GM03348 (cell line): ENCODE results near the gene ROPN1L.

Experiments
- DNase-seq: peaks from one replicate; pipeline ENCODE4 v3.0.0; 2012; ENCODE audit warnings: low spot score

Gene ROPN1L

DNA sequence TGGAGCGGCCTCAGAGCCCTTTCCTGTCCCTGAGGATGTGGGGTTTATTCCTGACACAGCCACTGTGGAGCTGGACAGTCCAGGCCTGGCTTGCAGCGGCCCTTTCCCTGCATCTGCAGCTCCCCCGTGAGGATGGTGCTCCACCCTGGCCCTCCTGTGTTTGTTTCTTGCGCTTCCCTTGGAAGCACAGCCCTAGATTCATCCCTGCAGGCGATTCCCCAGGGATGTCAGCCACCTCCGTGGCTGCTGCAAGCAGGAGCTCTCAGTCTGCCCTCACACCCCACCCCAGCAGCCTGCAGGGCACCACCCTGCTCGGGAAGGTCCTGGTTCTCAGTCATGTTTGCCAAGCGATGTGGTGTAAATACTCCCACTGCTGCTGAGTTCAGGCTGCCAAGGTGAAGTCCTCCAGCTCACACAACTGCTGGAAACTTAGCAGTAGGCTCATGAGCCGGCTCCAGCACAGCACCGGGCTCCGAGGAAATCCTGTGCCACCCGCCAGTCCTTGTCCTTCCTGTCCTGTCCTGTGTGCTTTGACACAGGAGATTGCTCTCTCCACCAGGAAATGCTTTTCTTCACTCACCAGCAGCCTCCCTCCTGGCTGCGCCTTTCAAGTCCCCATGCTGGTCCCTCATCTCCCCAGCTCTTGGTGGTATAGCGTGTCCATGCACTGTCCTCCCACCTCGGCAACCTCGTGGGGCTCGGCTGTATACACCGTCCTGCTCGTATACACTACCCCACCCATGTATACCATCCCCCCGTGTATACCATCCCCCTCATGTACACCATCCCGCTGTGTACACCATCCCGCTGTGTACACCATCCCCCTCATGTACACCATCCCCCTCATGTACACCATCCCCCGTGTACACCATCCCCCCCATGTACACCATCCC, 16.2 kb downstream of the ROPN1L start:
- peak; percentile 30 for DNase-seq

DNA sequence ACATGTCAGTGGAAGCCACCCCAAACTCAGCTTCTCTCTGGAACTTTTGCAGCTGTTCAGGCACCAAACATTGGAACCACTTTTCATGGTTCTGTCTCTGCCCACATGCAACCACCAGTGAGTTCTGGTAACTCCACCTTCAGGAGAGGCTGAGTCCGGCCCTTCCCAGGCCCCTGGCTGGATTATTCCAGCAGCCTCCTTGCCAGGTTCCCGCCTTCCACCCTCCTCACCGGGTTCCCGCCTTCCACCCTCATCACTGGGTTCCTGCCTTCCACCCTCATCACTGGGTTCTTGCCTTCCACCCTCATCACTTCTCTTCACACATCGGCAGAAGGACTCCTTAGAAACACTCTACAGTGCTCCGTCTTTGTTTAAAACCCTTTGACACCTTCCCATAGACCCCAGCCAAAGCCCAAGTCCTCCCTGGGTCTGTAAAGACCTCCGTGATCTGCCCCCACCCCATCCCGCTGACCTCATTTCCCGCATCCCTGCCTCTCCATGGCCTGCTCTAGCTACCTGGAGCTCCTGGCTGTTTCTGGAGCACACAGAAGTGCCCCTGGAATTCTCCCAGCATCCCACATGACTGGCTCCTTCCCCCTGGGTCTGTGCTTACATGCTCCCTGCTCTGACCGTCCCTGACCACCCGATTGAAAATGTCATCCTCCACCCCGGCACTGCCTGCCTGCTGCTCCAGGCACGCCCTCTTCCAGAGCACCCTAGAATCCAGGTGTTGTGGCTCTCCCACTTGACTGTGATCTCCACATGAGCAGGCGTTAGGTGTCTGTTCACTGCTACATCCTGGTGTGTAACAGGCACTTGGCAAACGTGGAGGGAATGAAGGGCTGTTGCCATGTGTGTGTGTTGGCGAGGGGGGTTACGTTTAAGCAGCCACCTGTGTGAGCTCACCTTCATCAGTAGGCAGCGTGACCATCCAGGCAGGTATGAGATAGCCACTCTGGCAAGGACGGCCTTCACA, 17.7 kb downstream of the ROPN1L start:
- DNase-seq = no peak

DNA sequence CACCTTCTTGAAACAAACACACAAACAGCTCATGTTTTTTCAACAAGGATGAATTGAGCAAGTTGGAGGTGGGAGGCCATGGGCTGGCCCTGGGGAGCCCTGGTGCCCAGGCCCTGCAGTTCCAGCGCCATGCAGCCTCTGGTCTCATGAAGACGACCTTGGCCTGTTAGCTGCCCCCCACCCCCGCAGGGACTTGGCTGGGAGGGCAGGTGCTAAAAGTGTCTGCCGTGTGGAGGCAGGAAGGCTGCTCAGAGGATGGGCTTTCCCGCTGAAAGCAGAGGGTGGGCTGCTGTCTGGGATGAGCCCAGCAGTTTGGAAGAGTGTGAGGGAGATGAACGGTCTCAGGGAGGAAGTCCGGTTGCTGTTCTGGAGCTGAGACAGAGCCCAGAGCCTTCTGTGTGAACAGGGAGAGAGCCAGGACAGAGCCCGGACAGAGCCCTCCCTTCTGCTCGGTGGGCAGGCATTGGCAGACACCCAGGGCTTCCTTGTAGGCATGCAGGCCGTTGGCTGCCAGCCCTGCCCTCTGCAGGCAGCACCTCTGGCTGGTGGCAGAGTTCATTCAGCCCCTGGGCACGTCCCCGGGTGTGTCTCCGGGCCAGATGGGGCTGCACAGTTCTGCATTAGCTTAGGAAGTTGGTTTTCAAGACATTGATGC, 18.7 kb downstream of the ROPN1L start:
- no peak for DNase-seq

DNA sequence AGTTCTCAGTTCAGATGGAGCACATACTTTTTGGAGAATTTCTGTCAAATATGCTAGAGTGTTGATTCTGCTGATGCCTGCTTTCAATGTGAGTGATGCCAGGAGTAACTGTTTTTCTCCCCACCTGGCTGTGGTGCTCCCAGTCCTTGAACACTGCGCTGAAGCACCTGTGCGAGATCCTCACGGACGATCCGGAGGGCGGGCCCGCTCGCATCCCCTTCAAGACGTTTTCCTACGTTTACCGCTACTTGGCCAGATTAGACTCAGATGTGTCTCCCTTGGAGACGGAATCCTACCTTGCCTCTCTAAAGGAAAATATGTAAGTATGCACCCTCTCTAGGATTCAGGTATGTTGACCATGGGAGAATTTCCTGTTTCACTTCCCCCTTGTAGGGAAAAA, 19.4 kb downstream of the ROPN1L start:
- no peak for DNase-seq

DNA sequence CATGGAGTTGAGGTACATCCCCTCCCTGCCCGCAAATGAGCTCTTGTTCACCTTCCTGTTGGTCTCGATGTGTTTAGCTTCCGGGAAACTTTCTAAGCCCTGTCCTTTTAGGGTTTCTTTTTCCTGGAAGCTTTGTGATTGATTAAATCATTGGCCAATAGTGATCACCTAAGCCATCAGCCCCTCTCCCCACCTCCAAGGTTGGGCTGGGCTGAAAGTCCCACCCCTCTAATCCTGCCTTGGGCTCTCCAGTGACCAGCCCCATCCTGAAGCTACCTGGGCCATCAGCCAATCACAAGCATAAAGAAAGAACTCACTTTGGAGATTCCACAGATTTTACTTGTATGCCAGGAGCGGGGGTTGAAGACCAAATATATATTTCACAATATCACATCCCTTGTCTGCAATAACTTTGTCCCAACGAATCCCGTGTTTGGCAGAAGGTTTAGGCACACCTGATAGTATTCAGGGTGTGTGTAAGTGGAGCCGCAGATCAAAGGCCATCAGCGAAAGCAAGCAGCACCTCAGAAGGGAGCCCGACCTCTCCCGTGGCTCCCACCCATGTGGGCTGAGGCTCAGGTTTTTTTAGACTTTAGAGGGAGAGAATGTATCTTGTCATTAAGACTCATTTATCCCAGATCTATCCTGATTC, 20.4 kb downstream of the ROPN1L start:
- no peak for DNase-seq

DNA sequence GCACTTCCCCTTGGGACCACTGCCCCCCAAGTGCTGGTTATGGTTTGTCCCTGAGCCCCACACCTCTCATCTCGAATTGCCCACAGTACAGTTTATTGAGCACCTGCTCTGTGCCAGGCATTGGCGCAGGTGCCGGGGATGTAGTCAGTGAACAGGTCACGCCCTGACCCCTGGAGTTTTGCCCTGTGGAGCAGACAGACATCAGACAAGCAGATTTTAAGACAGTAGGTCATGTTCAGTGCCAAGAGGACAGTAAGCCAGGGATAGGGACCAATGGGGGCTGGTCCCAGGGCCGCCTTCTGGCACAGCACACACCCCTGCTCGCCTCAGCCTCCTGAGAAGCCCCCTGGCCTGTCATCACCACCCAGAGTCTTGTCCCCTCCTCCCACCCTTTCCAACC, 21.9 kb downstream of the ROPN1L start:
- no peak for DNase-seq

DNA sequence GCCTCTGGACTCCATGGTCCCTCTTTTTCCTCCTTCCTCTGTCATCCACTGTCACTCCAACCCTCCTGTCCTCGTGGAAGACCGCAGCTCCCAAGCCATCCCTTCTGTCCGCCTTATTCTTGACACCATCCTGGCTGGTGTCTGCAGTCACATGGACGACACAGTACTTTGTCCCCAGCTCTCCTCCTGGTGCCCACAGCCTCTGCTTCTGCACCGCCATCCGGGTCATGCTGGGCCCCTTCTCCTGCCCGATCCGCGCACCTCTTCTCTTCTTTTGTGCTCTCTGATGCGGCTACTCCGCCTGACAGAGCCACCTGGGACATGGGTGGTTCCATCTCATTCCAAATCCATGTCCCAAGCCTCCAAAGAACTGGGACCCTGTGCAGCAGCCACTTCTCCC, 22.5 kb downstream of the ROPN1L start:
- no peak for DNase-seq

DNA sequence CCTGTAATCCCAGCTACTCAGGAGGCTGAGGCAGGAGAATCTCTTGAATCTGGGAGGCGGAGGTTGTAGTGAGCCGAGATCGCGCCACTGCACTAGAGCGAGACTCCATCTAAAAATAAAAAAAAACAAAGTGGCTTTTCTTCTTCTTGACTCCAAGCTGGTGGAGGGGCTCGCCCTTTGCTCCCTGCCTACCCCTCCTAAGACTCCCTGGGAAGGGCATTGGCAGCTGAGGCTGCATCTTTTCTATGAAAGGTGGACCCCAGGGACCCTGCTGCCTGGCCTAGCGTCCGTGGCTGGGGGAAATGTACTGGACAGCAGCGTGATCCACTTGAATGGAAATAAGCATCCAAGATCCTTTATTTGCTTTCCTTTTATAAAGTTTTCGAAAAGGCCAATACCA, 24.0 kb downstream of the ROPN1L start:
- no peak for DNase-seq

DNA sequence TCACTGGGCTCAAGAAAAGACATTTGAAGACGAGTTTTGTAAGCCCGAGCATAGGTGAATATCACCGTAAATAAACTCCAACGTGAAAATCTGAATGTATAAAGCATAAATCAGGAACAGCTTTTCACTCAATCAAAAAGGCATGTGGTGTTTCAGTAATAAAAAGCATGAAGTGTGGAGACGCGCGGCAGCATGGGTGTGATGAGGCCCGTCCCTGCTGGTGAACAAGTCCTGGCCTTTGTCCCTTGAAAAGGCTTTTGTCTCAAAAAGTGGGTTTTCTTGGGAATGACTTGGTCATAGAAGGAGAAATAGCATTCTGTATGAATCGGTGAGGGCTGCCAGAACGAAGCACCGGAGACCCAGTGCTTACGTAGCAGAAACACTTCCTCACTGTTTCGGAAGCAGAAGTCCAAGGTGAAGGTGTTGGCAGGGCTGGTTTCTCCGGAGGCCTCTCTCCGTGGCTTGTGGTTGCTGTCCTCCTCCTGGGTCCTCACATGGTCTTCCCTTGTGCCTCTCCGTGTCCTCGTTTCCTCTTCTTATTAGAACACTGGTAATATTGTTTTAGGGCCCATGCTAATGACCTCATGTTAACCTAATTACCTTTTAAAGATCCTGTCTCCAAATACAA, 24.9 kb downstream of the ROPN1L start:
- no peak for DNase-seq

DNA sequence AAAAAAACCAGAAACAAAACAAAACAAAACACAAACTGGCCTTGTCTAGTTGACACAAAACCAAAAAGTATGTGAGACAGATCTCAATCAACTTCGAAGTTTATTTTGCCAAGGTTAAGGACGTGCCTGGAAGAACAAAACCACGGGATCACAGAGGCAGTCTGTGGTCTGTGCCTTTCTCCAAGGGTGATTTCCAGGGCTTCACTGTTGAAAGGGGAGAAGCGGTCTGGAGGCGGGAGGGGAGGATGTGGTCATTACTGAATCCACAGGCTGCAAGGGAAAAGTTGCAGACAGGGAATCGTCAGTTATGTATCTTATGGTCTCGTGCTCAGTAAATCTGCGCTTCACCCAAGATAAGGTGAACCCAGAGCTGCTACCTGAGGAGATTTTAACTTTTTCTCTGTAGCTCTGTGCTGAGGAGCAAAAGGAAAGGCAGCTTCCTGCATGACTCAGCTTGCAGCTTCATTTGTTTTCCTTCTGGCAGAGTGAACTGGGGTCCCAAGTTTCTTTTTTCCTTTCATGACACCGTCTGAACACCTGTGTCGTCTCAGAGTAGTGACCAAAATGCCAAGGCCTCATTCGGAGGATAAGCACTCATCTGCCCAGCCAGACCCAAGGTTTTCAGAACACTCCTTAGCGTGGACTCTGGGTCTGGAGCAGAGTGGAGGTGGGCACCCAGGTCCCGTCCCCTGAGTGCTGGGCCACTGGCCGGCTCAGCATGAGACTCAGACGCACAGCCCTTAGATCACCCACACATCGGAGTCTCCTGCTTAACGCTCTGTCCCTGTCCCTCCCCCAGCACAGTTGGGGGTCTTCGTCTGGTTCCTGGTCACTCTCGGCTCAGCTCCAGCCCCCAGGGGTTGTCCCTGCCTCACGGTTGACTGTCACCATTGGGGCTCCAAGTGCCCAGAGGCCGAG, 25.9 kb downstream of the ROPN1L start:
- peak; percentile 51 for DNase-seq

DNA sequence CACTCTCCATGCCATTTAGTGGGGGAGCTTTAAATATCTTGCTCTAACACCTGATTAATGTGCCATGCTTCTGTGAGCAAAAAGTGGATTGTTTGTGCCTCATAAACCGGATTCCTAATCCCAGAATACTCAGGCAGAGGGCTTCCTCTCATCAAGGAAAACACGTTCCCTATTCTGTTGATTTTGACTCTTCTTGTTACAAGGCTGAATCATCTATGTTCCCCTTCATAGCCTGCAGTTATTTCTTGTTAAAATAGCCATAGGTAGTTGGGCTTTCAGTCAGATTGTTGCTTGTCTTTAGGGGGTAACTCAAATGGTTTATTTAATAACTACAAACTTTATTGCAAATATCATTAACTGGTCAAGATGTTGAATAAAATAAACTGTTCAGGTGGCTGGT, 26.6 kb downstream of the ROPN1L start:
- DNase-seq = no peak

DNA sequence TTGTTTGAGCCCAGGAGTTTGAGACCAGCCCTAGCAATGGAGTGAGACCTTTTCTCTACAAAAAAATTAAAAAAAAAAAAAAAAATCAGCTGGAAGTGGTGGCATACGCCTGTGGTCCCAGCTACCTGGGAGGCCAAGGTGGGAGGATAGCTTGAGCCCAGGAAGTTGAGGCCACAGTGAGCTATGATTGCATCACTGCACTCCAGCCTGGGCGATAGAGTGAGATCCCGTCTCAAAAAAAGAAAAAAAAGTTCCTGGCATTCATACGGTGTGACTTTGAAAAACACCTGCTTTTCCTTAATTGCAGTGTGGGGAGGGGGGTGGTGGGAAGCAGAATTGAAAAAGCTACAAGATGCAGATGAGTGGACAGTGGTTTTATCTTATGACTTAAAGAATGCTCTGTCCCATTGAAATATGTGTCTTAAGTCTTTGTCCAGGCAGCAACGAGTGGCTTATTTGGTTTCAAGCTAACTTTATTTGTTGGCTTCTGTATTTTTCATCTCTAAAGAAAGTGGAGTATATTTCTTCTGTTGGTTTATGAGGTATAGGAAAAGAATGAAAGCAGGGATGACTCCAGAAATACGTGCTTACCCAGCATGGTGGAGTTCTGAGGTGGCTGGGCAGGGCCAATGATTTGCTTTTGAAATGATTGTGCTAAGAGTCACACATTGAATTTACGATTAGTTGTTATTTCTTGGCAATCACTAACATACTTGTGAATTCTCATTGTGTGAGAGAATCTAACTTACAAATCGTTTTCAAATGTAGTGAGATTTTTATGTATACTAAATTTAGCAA, 27.8 kb downstream of the ROPN1L start:
- peak; percentile 87 for DNase-seq

DNA sequence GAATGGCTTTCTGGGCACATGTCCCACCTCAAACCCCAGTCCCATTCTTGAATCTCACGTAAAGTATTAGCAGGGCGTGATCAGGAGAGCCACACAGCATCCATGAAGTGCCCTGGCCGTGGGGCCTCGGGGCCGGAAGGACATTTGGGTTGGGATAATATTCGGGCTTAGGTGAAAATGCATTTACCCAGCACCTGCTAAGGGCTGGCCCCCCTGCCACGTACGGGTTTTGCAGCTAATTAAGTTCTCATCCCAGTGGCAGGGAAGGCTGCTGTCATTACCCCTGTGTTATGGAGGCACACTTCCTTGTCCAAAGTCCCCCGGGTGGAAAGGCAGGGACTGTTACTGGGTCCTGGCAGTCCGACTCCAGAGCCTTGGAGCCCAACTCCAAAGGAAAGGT, 29.0 kb downstream of the ROPN1L start:
- DNase-seq = no peak

DNA sequence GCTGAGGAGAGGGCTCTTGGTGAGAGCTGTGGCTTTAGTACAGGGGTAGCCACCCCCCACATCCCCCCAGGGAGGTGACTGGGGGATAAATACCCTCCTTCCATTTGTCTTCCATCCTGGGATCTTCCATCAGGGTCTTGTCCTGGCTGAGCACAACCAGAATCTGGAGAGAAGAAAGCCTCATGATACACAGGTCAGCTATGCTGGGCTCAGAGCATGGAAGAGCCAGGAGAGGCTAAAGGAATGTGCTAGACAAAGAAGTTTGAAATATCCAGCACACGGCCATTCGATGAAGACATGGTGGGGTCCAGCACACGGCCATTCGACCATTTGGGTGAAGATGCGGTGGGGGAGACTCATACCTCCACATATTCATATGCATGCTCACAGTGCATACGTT, 30.0 kb downstream of the ROPN1L start:
- peak; percentile 65 for DNase-seq

DNA sequence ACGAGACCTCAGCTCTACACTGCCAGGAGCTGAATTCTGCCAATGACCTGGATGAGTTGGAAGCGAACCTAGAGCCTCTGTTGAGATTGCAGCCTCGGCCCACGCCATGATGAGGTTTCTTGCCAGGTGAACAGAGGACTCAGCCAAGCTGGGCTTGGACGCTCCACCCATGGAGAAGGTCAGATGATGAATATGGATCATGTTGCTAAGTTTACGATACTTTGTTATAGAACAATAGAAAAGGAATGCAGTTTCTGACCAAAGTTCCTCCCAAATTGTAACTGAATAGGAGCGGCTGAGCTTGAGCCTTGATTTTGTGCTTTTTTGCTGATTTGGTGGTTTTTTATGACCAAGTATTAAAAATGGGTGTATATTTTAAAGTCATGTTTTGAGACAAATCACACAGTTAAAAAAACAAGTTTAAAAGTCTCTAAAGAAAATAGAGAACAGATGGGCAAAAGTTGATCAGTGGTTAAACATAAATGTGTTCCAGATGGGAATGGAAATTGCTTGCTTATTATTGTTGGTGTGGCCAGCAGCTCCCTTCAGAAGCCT, 32.9 kb downstream of the ROPN1L start:
- peak; percentile 74 for DNase-seq

DNA sequence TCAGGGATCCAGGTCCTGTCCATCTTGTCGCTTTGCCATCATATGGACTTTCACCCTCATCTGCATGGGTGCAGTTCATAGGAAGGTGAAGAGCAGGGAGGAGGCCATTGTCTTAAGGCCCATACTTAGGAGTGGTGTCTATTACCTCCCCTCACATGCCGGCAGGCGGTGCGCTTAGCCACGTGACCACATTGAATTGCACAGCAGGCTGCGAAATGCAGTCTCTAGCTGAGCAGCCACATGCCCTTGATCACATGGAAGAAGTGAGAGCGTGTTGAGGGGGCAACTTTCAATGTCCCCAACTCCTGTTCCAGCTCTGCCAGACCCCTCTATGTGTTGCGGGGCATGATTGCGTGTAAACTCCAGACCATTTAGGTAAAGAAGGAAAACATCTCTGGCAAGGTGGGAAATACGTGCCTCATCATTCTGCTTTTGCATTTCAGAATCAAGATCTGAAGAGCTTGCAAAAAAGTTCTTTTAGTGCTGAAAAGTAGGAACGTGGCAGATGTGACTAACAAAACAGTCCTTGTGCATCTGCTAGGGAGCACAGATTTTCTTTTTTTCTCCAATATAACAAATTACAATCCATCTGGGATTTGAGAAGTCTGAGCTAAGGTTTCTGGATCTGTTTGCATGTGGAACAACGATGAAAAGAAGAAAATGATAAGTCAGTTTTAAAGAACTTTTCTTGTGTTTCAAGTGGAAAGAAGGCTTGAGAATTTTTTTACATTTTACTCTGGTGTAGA, 34.4 kb downstream of the ROPN1L start:
- no peak for DNase-seq

DNA sequence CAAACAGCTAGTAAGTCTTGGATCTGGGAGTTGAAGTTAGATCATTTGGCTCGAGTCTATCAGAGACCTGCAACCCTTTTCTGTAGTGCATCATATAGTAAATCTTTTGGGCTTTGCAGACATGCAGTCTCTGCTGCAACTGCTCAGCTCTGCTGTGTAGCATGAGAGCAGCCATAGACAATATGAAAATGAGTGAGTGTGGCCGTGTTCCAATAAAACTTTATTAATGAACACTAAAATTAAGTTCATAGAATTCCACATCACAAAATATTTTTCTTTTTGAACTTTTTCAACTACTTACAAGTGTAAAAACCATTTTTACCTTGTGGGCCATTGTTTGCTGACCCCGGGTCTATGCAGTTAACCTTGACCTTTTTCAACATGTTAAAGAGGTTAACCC, 35.2 kb downstream of the ROPN1L start:
- no peak for DNase-seq

DNA sequence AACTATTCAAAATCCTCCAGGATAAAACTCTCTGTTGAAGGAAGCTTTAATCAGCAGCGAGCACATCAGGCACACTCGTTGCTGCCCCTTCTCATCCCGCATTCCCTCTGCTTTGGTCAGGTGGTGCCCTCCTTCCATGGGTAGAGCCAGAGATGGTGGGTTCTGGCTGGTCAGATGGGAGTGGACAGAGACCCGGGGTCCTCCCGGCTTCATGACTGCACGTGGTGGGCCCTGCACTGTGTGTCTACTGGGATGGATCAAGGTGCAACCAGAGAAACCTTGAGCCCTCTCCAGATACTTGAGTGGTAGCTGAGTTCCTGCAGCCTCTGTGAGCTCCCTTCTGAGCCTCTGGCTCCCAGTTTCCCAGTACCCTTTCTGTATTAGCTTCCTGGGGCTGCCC, 36.3 kb downstream of the ROPN1L start:
- DNase-seq = no peak
